GM12801 (cell line): ENCODE data around the gene SLF2.

ENCODE experiments used
- TF ChIP-seq, protein P1 (sequence below): IDR thresholded peaks from one replicate; pipeline ENCODE4 v1.5.1; 2011; ENCODE audit warnings: control low read depth; ENCODE audit not compliant: insufficient read length; ENCODE audit errors: extremely low read depth

The SLF2 gene

GRCh38 chr10:100995181-100995580 lies 82.4 kb downstream of the SLF2 start:
- TF ChIP-seq, protein P1, sequence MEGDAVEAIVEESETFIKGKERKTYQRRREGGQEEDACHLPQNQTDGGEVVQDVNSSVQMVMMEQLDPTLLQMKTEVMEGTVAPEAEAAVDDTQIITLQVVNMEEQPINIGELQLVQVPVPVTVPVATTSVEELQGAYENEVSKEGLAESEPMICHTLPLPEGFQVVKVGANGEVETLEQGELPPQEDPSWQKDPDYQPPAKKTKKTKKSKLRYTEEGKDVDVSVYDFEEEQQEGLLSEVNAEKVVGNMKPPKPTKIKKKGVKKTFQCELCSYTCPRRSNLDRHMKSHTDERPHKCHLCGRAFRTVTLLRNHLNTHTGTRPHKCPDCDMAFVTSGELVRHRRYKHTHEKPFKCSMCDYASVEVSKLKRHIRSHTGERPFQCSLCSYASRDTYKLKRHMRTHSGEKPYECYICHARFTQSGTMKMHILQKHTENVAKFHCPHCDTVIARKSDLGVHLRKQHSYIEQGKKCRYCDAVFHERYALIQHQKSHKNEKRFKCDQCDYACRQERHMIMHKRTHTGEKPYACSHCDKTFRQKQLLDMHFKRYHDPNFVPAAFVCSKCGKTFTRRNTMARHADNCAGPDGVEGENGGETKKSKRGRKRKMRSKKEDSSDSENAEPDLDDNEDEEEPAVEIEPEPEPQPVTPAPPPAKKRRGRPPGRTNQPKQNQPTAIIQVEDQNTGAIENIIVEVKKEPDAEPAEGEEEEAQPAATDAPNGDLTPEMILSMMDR = no peak

DNA sequence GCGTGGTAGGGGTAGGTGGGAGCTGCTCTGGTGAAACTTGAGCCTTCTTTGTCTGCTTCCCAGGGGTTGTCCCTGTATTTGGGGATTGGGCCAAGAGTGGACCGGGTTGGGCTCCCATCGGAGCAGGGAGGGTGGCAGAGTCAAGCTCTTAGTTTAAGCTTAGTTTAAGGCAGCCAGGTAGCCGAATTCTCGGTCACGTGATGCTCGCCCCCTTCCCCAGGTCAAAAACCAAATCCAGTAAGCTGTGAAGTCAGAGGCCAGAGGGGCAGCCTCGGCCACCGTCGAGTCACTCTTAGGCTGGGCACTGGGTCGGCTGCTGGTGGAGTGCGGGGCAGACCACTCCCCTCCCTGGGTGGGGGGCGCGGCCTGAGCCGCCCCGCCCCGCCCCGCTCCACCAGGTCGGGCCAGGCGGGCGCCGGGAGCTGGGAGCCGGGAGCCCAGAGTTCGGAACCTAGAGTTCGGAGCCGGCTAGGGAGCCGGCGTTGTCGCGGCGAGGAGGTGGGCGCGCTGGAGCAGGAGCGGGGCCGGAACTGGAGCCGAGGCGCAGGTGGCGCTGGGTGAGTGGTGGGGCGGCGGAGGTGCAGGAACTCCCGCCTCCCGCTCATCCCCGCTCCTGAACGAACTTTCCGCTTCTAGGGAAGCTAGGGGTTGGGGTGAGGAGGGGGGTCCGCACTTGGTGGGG lies 84.1 kb downstream of the SLF2 start:
- TF ChIP-seq, protein P1 = no peak

DNA sequence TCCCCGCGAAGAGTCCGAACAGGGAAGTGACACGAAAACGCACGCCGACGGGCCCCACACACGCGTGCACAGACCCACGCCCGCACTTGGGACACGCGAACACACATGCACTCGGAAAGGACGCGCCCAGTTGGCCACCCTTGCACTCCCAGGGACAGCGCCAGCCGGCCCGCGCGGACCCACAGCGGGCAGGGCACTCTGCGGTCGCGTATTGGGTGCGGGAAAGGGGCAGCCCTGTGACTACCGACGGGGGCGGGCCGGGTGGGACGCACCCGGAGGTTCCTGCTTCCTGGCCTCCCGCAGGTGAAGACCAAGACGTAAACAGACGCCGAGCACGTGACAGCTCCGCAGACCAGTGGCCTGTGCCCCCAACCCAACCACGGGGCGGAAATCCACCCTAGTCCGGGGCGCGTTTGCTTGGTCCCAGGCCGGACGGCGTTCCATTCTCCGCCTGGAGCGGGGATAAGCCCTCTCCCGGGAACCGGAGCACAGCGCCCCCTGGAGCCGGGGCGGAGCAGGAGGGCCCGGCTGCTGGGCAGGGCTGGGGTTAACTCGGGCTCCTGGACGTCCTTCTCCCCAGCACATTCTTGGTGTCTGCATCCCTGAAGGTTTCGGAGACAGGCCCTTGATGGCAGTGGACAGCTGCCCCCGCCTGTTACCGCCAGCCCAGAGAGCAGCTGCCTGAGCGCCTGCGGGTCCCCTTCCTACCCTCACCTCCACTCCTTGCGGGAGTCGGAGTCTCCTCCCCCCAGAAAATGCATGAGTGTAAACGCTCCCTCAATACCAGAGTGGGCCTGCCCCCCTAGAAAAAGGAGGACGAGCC lies 84.8 kb downstream of the SLF2 start:
- TF ChIP-seq, protein P1 = no peak

- TF ChIP-seq, protein P1 = no peak
These were observed 85.6 kb downstream of the SLF2 start for GRCh38 chr10:100998183-100998990.

DNA sequence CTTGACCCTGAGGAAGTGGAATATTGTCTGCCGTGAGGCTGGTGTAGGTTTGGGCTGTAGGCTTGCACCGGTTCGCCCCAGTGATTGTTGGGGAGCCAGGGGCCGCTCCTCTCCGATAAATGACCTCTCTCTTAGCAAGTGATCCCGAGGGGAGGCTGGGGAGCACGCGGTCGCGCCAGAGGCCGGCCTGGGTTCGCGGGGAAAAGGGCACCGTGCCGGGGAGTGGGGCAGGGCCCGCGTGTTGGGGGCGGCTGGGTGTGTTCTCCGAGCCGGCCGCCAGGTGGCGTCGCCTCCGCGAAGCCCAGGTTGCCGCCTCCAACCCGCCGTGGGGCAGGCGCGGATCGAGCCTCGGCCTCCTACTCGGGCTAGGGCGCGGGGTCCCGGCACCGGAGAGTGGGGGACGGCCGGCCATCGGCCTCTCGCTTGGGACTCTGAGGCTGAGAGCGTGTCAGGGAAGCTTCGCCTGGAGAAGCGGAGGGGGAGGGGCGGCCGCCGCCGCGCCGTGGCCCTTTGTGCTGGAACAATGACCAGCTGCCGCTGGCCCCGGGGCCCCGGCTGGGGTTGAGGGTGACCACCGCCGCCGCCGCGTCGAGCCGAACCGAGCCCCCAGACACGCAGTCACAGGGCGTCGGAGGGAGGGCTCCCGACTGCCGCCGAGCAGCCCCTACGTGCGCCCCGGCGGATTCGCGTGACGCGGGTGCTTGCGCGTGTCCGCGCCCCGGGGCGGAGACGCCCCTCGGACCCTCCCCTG lies 86.4 kb downstream of the SLF2 start:
- TF ChIP-seq, protein P1 = no peak

DNA sequence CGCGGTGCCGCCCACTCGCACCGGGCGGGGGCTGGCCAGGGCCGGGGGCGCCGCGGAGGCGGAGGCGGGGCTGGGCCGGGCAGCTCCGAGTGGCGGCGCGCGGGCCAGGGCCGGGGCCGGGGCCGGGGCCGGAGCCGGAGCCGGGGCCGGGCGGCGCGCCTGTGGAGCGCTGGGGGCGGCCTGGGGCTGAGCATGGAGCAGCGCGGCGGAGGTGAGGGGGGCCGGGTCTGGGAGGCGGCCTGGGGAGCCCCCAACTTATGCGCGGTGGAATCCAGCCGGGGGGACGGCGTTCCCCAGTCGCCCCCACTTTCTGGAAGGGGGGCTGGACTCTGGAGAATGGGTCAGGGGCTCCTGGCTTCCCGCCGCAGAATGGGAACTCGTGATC lies 87.0 kb downstream of the SLF2 start, which contains the start of gene LZTS2:
Gene LZTS2, plus strand, starts transcription at position 67 of the 385 bp plus-strand sequence. CDS start 2,731 bp downstream, outside the sequence.
- TF ChIP-seq, protein P1 = no peak
